ENCODE data around the gene SLC51A.

SLC51A gene

GRCh38 chr3:196217307-196218154 is 1.2 kb downstream of the SLC51A start:
- no peak for FAIRE-seq

- no peak for FAIRE-seq
These were observed 1.9 kb downstream of the SLC51A start for GRCh38 chr3:196218155-196218712.

GRCh38 chr3:196219194-196219969 is 3.0 kb downstream of the SLC51A start:
- FAIRE-seq: no peak

- FAIRE-seq: no peak
These were observed 3.6 kb downstream of the SLC51A start for GRCh38 chr3:196219970-196220311.

GRCh38 chr3:196220587-196220986 is 4.3 kb downstream of the SLC51A start:
- no peak for FAIRE-seq

GRCh38 chr3:196220991-196221390 is 4.7 kb downstream of the SLC51A start:
- no peak for FAIRE-seq

- FAIRE-seq: no peak
These were observed 6.7 kb downstream of the SLC51A start for GRCh38 chr3:196222876-196223595.

GRCh38 chr3:196225086-196225485 is 8.8 kb downstream of the SLC51A start:
- no peak for FAIRE-seq

GRCh38 chr3:196225763-196226364 is 9.5 kb downstream of the SLC51A start:
- no peak for FAIRE-seq

GRCh38 chr3:196227121-196227561 is 10.8 kb downstream of the SLC51A start:
- FAIRE-seq: no peak

GRCh38 chr3:196227629-196228493 is 11.5 kb downstream of the SLC51A start:
- no peak for FAIRE-seq

GRCh38 chr3:196232154-196232881 is 16.0 kb downstream of the SLC51A start:
- FAIRE-seq: no peak

GRCh38 chr3:196232882-196233251 is 16.5 kb downstream of the SLC51A start:
- FAIRE-seq: no peak

GRCh38 chr3:196235452-196236122 is 19.3 kb downstream of the SLC51A start:
- no peak for FAIRE-seq

GRCh38 chr3:196236223-196236622 is 19.9 kb downstream of the SLC51A start:
- no peak for FAIRE-seq

GRCh38 chr3:196237203-196237602 is 20.9 kb downstream of the SLC51A start:
- FAIRE-seq: no peak

GRCh38 chr3:196238612-196239560 is 22.6 kb downstream of the SLC51A start:
- no peak for FAIRE-seq

GRCh38 chr3:196240424-196240823 is 24.1 kb downstream of the SLC51A start:
- FAIRE-seq: no peak

- FAIRE-seq: no peak
These were observed 25.4 kb downstream of the SLC51A start for GRCh38 chr3:196241704-196242103.

Data from endometrium (tissue), 2 donors.